Measurements from ENCODE around the gene FILIP1L. TPM values are rescaled to one million over a fixed set of nuclear protein-coding genes. Genes with fewer than 3 reads are reported as not detected.
"Not testable (repeated sequence)": the region's sequence is repeated elsewhere in the genome, so short reads cannot be mapped to it uniquely, and the experiment has no call there.

The FILIP1L gene
- polyA plus RNA-seq, 2 donors, result 2.6 to 6.9 TPM

DNA sequence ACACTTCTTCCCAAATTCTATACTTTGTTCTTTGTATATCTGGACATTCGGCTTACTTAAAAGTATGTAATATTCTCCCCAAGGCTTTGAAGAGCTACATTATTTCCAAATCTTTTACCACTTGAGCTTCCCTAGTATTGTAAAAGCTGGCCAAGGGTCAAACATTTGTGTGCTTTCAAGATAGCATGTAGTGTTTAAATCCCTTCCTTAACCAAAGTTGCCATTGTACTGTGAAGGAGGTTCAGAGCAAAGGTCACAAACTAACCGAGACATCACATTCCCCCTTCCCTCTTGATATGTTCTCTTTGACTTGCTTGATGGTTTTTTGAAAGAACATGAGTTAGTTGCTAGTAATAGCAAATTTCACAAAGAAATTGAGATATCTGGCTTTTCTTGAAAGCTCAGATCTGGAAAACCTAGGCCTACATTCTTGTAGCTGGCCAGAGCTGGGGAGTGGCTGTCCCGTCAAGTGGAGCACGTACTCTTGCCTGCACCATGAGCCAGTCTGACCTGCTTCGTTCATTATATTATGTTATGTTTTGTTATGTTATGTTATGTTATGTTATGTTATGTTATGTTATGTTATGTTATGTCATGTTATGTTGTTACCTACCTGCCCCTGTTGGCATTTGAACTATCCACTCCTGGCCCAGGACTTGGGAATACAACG, 60.2 kb downstream of the FILIP1L start:
- Histone ChIP-seq H3K4me3 (ENCODE audit: low read depth in 1 of 2, low read length in 2 of 2) (no peak overlapping the region), H3K27me3 (ENCODE audit: control insufficient read depth in 1 of 2, insufficient read depth in 2 of 2, low read length in 2 of 2) (no peaks in the 10 kb centered on the region), H3K4me1 (ENCODE audit: control insufficient read depth in 2 of 2, insufficient read depth in 2 of 2, low read length in 1 of 2) (no peaks in the 10 kb centered on the region), H3K9me3 (ENCODE audit: control insufficient read depth in 2 of 2, insufficient read depth in 1 of 2, low read depth in 1 of 2, low read length in 1 of 2) (no peaks in the 10 kb centered on the region), H3K36me3 (ENCODE audit: control insufficient read depth in 2 of 2, insufficient read depth in 2 of 2, low read length in 1 of 2) (no peaks in the 10 kb centered on the region), H3K27ac (ENCODE audit: low read depth in 2 of 2, low read length in 1 of 2) (no peak overlapping the region)
- WGBS, 2 donors, result 80 to 87% methylated on average over 6 of the region's 6 CpGs

DNA sequence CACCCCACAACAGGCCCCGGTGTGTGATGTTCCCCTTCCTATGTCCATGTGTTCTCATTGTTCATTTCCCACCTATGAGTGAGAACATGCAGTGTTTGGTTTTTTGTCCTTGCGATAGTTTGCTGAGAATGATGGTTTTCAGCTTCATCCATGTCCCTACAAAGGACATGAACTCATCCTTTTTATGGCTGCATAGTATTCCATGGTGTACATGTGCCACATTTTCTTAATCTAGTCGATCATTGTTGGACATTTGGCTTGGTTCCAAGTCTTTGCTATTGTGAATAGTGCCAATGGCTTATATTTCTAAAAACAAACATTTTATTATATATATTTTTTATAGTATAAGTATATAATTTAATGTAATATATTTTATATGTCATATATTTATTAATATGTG, 62.8 kb downstream of the FILIP1L start:
- not testable (repeated sequence) for H3K27me3 ChIP-seq (ENCODE audit: control insufficient read depth in 1 of 2, insufficient read depth in 2 of 2, low read length in 2 of 2); H3K4me3 ChIP-seq (ENCODE audit: low read depth in 1 of 2, low read length in 2 of 2); H3K27ac ChIP-seq (ENCODE audit: low read depth in 2 of 2, low read length in 1 of 2); H3K9me3 ChIP-seq (ENCODE audit: control insufficient read depth in 2 of 2, insufficient read depth in 1 of 2, low read depth in 1 of 2, low read length in 1 of 2); H3K4me1 ChIP-seq (ENCODE audit: control insufficient read depth in 2 of 2, insufficient read depth in 2 of 2, low read length in 1 of 2); H3K36me3 ChIP-seq (ENCODE audit: control insufficient read depth in 2 of 2, insufficient read depth in 2 of 2, low read length in 1 of 2)
- WGBS, 2 donors, result 86 to 97% methylated on average over 3 of the region's 3 CpGs

DNA sequence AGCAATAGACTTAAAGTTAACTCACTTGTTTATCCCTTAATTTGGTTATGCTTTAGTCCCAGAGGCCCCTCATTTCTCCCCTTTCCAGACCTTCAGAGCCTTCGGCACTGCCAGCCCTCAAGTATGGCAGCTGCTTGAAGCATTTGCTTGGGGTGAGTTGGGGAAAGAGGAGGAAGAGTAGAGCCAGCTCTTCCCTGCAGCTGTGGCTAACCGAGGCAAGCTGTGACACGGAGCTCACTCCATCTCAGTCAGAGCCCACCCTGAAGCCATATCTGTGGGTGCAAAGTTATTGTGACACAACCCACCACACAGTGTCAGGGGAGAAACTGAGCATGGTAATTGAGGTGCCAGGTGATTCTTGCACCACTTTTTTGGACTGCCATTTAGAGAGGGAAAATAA, 66.1 kb downstream of the FILIP1L start:
- Histone ChIP-seq H3K27ac (ENCODE audit: low read depth in 2 of 2, low read length in 1 of 2) (no peak overlapping the region), H3K36me3 (ENCODE audit: control insufficient read depth in 2 of 2, insufficient read depth in 2 of 2, low read length in 1 of 2) (no peaks in the 10 kb centered on the region), H3K27me3 (ENCODE audit: control insufficient read depth in 1 of 2, insufficient read depth in 2 of 2, low read length in 2 of 2) (no peaks in the 10 kb centered on the region), H3K4me3 (ENCODE audit: low read depth in 1 of 2, low read length in 2 of 2) (no peak overlapping the region), H3K9me3 (ENCODE audit: control insufficient read depth in 2 of 2, insufficient read depth in 1 of 2, low read depth in 1 of 2, low read length in 1 of 2) (no peaks in the 10 kb centered on the region), H3K4me1 (ENCODE audit: control insufficient read depth in 2 of 2, insufficient read depth in 2 of 2, low read length in 1 of 2) (peaks cover 0 to 2% of the 10 kb centered on the region in 2 donors)
- WGBS, 2 donors, result 86 to 90% methylated on average over 3 of the region's 3 CpGs

DNA sequence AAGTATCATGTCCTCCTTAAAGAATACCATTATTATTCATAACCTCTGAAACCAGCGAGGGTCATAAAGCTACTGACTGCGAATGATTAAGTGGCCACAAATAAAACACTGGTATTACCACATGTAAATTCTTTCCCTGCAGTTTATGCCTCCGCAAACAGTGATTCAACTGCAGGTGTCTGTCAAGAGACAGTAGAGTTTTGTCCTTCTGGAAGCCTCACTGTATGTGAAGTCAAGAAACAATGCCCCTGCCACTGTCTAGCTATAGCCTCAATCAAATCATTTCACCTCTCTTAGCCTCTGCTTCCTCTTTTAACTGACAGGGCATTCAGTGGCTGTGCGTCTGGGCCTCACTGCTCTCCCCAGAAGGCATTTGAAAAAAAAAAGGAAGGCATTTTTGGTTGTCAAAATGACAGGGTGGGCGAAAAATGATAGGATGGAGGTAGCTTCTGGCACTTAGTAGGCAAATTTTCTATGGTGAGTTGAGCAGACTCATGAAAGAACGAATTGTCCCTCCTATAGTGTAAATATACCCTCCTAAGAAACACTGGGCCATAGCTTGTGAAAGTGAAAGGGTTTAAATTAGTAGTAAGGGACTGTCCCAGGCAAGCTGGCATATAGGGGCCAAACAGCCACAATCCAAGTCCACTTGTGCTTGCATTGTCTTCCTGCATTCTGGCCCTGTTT, 66.7 kb downstream of the FILIP1L start:
- Histone ChIP-seq H3K4me3 (ENCODE audit: low read depth in 1 of 2, low read length in 2 of 2) (no peak overlapping the region), H3K36me3 (ENCODE audit: control insufficient read depth in 2 of 2, insufficient read depth in 2 of 2, low read length in 1 of 2) (no peaks in the 10 kb centered on the region), H3K4me1 (ENCODE audit: control insufficient read depth in 2 of 2, insufficient read depth in 2 of 2, low read length in 1 of 2) (peaks cover 0 to 2% of the 10 kb centered on the region in 2 donors), H3K9me3 (ENCODE audit: control insufficient read depth in 2 of 2, insufficient read depth in 1 of 2, low read depth in 1 of 2, low read length in 1 of 2) (no peaks in the 10 kb centered on the region), H3K27me3 (ENCODE audit: control insufficient read depth in 1 of 2, insufficient read depth in 2 of 2, low read length in 2 of 2) (no peaks in the 10 kb centered on the region), H3K27ac (ENCODE audit: low read depth in 2 of 2, low read length in 1 of 2) (peak overlapping the region in 1 of 2 donors; percentile 52)
- 45 to 47% methylated on average over 6 of the region's 6 CpGs for WGBS, 2 donors

DNA sequence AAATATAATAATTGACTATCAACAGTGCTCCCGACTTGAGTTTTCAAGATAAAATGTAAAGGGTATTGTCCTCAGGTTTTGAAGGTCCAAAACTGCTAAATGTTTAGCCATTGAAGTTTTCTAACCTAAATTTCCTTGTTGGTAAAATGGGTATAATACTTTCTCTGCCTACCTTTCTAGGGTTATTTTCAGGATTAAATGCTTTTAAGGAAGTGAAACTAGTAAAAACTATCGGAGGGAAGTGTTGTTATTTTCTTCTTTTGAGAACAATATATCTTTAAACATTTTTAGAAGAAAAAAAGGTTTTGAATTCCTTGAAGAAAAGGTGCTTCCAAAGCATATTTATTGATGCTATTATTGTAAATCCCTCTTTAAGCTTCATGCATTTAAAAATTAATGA, 67.3 kb downstream of the FILIP1L start:
- Histone ChIP-seq H3K27me3 (ENCODE audit: control insufficient read depth in 1 of 2, insufficient read depth in 2 of 2, low read length in 2 of 2) (no peaks in the 10 kb centered on the region), H3K4me1 (ENCODE audit: control insufficient read depth in 2 of 2, insufficient read depth in 2 of 2, low read length in 1 of 2) (peaks cover 0 to 2% of the 10 kb centered on the region in 2 donors), H3K27ac (ENCODE audit: low read depth in 2 of 2, low read length in 1 of 2) (no peak overlapping the region), H3K4me3 (ENCODE audit: low read depth in 1 of 2, low read length in 2 of 2) (no peak overlapping the region), H3K36me3 (ENCODE audit: control insufficient read depth in 2 of 2, insufficient read depth in 2 of 2, low read length in 1 of 2) (no peaks in the 10 kb centered on the region), H3K9me3 (ENCODE audit: control insufficient read depth in 2 of 2, insufficient read depth in 1 of 2, low read depth in 1 of 2, low read length in 1 of 2) (no peaks in the 10 kb centered on the region)
- 43 to 76% methylated on average over 2 of the region's 2 CpGs for WGBS, 2 donors

DNA sequence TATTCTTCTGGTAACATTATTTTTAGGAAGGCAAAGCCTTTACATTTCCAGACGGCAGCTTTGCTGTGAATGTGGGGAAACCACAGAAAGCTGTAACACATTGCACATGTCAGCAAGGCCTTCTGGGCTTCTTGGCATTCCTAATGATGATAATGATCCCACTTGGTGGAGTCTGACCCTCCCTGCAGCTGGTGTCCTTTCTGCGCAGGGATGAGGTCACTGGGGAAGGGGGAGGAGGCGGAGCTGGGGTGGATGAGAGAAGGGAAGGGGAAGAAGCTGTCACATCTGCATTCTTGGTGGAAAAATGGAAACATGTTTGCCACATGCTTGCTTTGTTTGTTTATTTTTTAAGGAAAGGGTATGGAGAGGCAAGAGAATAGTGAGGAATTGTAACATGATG, 68.6 kb downstream of the FILIP1L start:
- WGBS, 2 donors, result 69 to 73% methylated on average over 3 of the region's 3 CpGs
- Histone ChIP-seq H3K27ac (ENCODE audit: low read depth in 2 of 2, low read length in 1 of 2) (no peak overlapping the region), H3K4me3 (ENCODE audit: low read depth in 1 of 2, low read length in 2 of 2) (no peak overlapping the region), H3K4me1 (ENCODE audit: control insufficient read depth in 2 of 2, insufficient read depth in 2 of 2, low read length in 1 of 2) (peaks cover 0 to 2% of the 10 kb centered on the region in 2 donors), H3K36me3 (ENCODE audit: control insufficient read depth in 2 of 2, insufficient read depth in 2 of 2, low read length in 1 of 2) (no peaks in the 10 kb centered on the region), H3K27me3 (ENCODE audit: control insufficient read depth in 1 of 2, insufficient read depth in 2 of 2, low read length in 2 of 2) (no peaks in the 10 kb centered on the region), H3K9me3 (ENCODE audit: control insufficient read depth in 2 of 2, insufficient read depth in 1 of 2, low read depth in 1 of 2, low read length in 1 of 2) (no peaks in the 10 kb centered on the region)

DNA sequence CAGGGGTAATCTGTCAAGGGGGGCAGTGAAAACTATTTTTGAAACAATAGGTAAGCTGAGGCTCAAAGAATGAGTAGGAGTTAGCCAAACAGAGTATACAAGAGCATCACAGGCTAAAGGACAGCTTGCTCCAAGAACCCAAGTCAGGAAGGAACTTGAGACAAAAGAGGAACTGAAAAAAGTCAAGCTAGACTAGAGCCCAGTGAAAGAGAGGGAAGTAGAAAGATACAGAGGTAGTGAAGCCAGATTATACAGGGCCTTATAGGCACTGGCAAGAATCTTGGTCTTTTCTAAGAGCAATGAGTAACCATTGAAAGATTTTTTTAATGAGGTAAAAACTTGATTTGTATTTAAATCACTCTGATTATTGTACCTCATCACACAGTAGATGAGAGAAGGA, 69.9 kb downstream of the FILIP1L start:
- Histone ChIP-seq H3K9me3 (ENCODE audit: control insufficient read depth in 2 of 2, insufficient read depth in 1 of 2, low read depth in 1 of 2, low read length in 1 of 2) (no peaks in the 10 kb centered on the region), H3K27ac (ENCODE audit: low read depth in 2 of 2, low read length in 1 of 2) (no peak overlapping the region)

DNA sequence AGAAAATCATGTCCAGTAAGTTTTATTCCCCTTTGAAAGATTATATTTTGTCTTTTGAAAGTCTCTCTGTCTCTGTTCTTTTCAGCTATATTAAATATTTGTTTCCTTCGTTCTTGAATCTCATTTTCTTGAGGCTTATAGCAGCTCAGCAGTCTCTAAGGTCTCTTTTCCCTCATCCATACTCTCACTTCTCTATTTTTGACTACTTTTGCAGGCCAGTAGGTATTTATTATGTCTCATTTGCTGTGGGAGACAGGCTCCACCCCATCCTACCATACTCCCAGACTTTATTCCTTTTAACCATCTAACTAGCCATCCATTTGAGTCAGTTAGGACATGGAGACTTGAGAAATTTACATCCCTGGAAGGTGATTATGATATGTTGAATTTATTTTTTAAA, 71.0 kb downstream of the FILIP1L start:
- Histone ChIP-seq H3K36me3 (ENCODE audit: control insufficient read depth in 2 of 2, insufficient read depth in 2 of 2, low read length in 1 of 2) (no peaks in the 10 kb centered on the region), H3K4me1 (ENCODE audit: control insufficient read depth in 2 of 2, insufficient read depth in 2 of 2, low read length in 1 of 2) (peaks cover 0 to 2% of the 10 kb centered on the region in 2 donors), H3K9me3 (ENCODE audit: control insufficient read depth in 2 of 2, insufficient read depth in 1 of 2, low read depth in 1 of 2, low read length in 1 of 2) (no peaks in the 10 kb centered on the region), H3K4me3 (ENCODE audit: low read depth in 1 of 2, low read length in 2 of 2) (no peak overlapping the region), H3K27me3 (ENCODE audit: control insufficient read depth in 1 of 2, insufficient read depth in 2 of 2, low read length in 2 of 2) (no peaks in the 10 kb centered on the region), H3K27ac (ENCODE audit: low read depth in 2 of 2, low read length in 1 of 2) (no peak overlapping the region)
- whole genome bisulfite sequencing, 2 donors, result 81 to 89% methylated on average over 1 of the region's 1 CpG

More for the DNA sequence above, 69.9 kb downstream of the FILIP1L start:
- no peak overlapping the region for H3K4me3 ChIP-seq (ENCODE audit: low read depth in 1 of 2, low read length in 2 of 2)
- H3K27me3 ChIP-seq (ENCODE audit: control insufficient read depth in 1 of 2, insufficient read depth in 2 of 2, low read length in 2 of 2), result no peaks in the 10 kb centered on the region
- no peaks in the 10 kb centered on the region for H3K36me3 ChIP-seq (ENCODE audit: control insufficient read depth in 2 of 2, insufficient read depth in 2 of 2, low read length in 1 of 2)
- H3K4me1 ChIP-seq (ENCODE audit: control insufficient read depth in 2 of 2, insufficient read depth in 2 of 2, low read length in 1 of 2), result peaks cover 0 to 2% of the 10 kb centered on the region in 2 donors

DNA sequence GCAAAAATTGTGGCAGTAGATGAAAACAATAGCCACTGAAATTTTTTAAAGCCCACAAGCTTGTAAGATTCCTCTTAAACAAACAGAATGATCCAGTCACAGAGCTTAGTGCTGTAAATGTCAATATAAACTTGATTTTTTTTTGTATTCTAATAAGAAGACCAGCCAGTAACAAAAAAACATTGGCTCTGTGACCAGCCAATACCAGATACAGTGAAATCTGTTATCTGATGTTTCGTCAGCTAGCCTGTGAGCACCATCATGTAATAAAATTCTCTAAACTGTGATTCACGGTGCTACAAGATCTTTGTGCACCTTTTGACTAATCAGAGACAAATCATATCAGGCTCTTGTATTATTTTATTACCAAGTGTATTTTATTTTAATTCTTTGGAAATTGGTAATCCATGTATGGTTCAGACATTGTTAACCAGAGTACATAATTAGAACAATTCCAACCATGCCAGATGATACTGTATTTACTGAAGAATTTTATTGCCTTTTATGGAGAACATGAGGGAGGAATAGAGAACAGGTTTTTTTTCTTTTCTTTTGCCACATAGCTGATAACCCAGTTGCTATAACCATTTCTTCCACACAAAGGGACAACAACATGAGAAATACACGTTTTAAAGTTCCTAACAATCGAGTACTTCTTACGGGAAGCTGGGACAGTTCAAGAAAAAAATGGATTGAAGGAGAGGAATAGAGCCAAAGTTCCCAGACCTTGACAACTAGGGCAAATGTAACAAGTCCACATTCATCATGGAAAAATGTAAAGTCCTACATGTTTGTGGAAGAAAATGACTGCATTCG, 71.9 kb downstream of the FILIP1L start:
- Histone ChIP-seq H3K9me3 (ENCODE audit: control insufficient read depth in 2 of 2, insufficient read depth in 1 of 2, low read depth in 1 of 2, low read length in 1 of 2) (no peaks in the 10 kb centered on the region), H3K4me3 (ENCODE audit: low read depth in 1 of 2, low read length in 2 of 2) (no peak overlapping the region), H3K36me3 (ENCODE audit: control insufficient read depth in 2 of 2, insufficient read depth in 2 of 2, low read length in 1 of 2) (no peaks in the 10 kb centered on the region), H3K4me1 (ENCODE audit: control insufficient read depth in 2 of 2, insufficient read depth in 2 of 2, low read length in 1 of 2) (no peaks in the 10 kb centered on the region), H3K27ac (ENCODE audit: low read depth in 2 of 2, low read length in 1 of 2) (no peak overlapping the region), H3K27me3 (ENCODE audit: control insufficient read depth in 1 of 2, insufficient read depth in 2 of 2, low read length in 2 of 2) (no peaks in the 10 kb centered on the region)
- WGBS, 2 donors, result 67 to 68% methylated on average over 6 of the region's 6 CpGs

Data from esophagus (tissue), 2 donors.